DND-41 (cell line): Measurements from ENCODE around the gene MBL2.

ENCODE experiments used
- CTCF ChIP-seq: IDR thresholded peaks from 2 replicates; pipeline ENCODE4 v1.5.1; 2012; ENCODE audit warnings: borderline replicate concordance, low read length, moderate library complexity, mild to moderate bottlenecking; ENCODE audit not compliant: poor library complexity, severe bottlenecking; ENCODE audit errors: extremely low read depth
- EZH2 ChIP-seq: IDR thresholded peaks from 3 replicates; pipeline ENCODE4 v1.6.1; 2012; ENCODE audit warnings: borderline replicate concordance, low read depth, mild to moderate bottlenecking, moderate library complexity, low read length, inconsistent platforms; ENCODE audit not compliant: severe bottlenecking

- TF ChIP-seq CTCF = no peak
- TF ChIP-seq EZH2 = no peak
Measured at GRCh38 chr10:52777414-52777813, 4.8 kb upstream of the MBL2 start.
